Hindlimb muscle (tissue), 1 donor: ENCODE results near the gene CDH22. TPM values are rescaled to one million over a fixed set of nuclear protein-coding genes. Genes with fewer than 3 reads are reported as not detected.

ENCODE experiments used
- DNase-seq: peaks from one replicate; pipeline ENCODE4 v3.0.0-alpha.2; 2013
- polyA plus RNA-seq: library from polyadenylated mRNA; unstranded; fragments of 120-200 nt; gene quantifications from one replicate; pipeline ENCODE4 v1.2.1, GENCODE V29; 2013; ENCODE audit not compliant: insufficient read length

The CDH22 gene
- polyA plus RNA-seq, 1 donor, result 0.35 TPM

GRCh38 chr20:46323557-46323956 lies 15.3 kb upstream of the CDH22 start:
- no peak for DNase-seq

- DNase-seq, result no peak
Observed at GRCh38 chr20:46322641-46323040, 14.3 kb upstream of the CDH22 start.

GRCh38 chr20:46317685-46318177 lies 9.4 kb upstream of the CDH22 start:
- no peak for DNase-seq

GRCh38 chr20:46316984-46317684 lies 8.8 kb upstream of the CDH22 start:
- no peak for DNase-seq

GRCh38 chr20:46315311-46315710 lies 7.0 kb upstream of the CDH22 start:
- DNase-seq, result no peak

- DNase-seq, result no peak
Observed at GRCh38 chr20:46312945-46313861, 4.9 kb upstream of the CDH22 start.

GRCh38 chr20:46312075-46312944 lies 4.0 kb upstream of the CDH22 start:
- no peak for DNase-seq

- DNase-seq, result no peak
Observed at GRCh38 chr20:46311719-46312074, 3.4 kb upstream of the CDH22 start.

GRCh38 chr20:46311039-46311650 lies 2.8 kb upstream of the CDH22 start:
- no peak for DNase-seq

GRCh38 chr20:46309945-46310344 lies 1.6 kb upstream of the CDH22 start:
- no peak for DNase-seq

GRCh38 chr20:46307999-46308257 lies 370 bp downstream of the CDH22 start:
- DNase-seq, result no peak

- DNase-seq, result no peak
Observed at GRCh38 chr20:46307139-46307998, 929 bp downstream of the CDH22 start.

GRCh38 chr20:46306743-46307138 lies 1.6 kb downstream of the CDH22 start:
- DNase-seq, result no peak

- DNase-seq, result no peak
Observed at GRCh38 chr20:46305973-46306360, 2.3 kb downstream of the CDH22 start.

- no peak for DNase-seq
Observed at GRCh38 chr20:46305331-46305972, 2.8 kb downstream of the CDH22 start.

- DNase-seq, result no peak
Observed at GRCh38 chr20:46304852-46305251, 3.4 kb downstream of the CDH22 start.

GRCh38 chr20:46304361-46304760 lies 3.9 kb downstream of the CDH22 start:
- no peak for DNase-seq

GRCh38 chr20:46303176-46303956 lies 4.9 kb downstream of the CDH22 start:
- no peak for DNase-seq

GRCh38 chr20:46302106-46302505 lies 6.2 kb downstream of the CDH22 start:
- no peak for DNase-seq

- no peak for DNase-seq
Observed at GRCh38 chr20:46300281-46300680, 8.0 kb downstream of the CDH22 start.
